ENCODE data around the gene INHBA. TPM values are rescaled to one million over a fixed set of nuclear protein-coding genes. Genes with fewer than 3 reads are reported as not detected.
A peak's percentile ranks its signal among the peaks of the same experiment; 100 is the strongest.

Gene INHBA
- total and polyA plus RNA-seq, 2 donors (not counting 3 experiments of a cell fraction or from before 2014, with no cell fraction given), result 22.9 to 23.2 TPM

DNA sequence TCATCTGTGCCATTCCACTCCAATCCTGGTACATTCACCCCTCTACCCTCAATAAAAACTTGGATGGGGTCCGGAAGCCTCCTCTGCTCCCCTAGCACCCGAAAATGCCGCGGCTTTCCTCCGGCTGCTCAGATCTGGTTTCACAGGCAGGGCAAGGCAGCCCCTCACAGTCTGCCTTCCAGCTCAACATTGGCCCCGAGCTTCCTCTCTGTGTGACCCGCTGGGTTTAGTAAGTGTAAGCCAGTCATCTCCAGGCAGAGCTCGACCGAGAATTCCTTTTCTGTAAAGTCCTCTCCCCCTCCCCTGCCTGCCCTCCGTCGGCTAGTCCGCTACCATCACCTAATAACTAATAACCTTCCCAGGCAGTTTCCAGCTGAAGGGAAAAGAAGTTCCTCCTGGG is 3.4 kb downstream of the INHBA start:
- dilution Hi-C loops (cut with MboI; ENCODE audit: extremely low pct_ligation_motif_present, low sequenced_read_pairs), result no loop called here
- no peaks in the 10 kb centered on the region for H4K20me1 ChIP-seq (replicated peaks; ENCODE audit: control insufficient read depth, extremely low read depth, insufficient read depth, low read length)

More for the DNA sequence above, 3.4 kb downstream of the INHBA start:
- no peaks in the 10 kb centered on the region for H3K9me3 ChIP-seq (replicated peaks; ENCODE audit: control insufficient read depth, insufficient read depth, low read length)
- H3K4me3 ChIP-seq (replicated peaks in 1 of 3; ENCODE audit: insufficient read depth in 1 of 3, low read depth in 1 of 3, low read length in 3 of 3), result peak overlapping the region; percentile 43 to 94 (median 75)
- FAIRE-seq, result peak; percentile 42
- TF ChIP-seq POLR2AphosphoS5 (IDR thresholded peaks at IDR 0.05; ENCODE audit: insufficient read depth, low read depth, low read length) (no peak), CTCF (IDR thresholded peaks at IDR 0.05; ENCODE audit: extremely low read depth in 1 of 2, insufficient read depth in 1 of 2, low read depth in 1 of 2, low read length in 2 of 2) (no peak), EZH2 (IDR thresholded peaks at IDR 0.05; ENCODE audit: borderline replicate concordance, low read depth, low read length, severe bottlenecking) (no peak), MYC (IDR thresholded peaks at IDR 0.05; ENCODE audit: low read depth, low read length) (no peak), FOS (IDR thresholded peaks at IDR 0.05; ENCODE audit: borderline replicate concordance, insufficient read depth, low read length) (no peak), GATA2 (IDR thresholded peaks at IDR 0.05; ENCODE audit: insufficient read depth, insufficient read length, low read depth, low read length) (no peak), POLR2A (IDR thresholded peaks at IDR 0.05; ENCODE audit: low read depth, low read length) (no peak), JUN (IDR thresholded peaks at IDR 0.05; ENCODE audit: borderline replicate concordance, insufficient read depth, insufficient read length, low read depth) (no peak)
- TF ChIP-seq, protein P1, sequence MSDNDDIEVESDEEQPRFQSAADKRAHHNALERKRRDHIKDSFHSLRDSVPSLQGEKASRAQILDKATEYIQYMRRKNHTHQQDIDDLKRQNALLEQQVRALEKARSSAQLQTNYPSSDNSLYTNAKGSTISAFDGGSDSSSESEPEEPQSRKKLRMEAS (IDR thresholded peaks at IDR 0.05; ENCODE audit: insufficient read depth, insufficient read length), result no peak
- H3K4me2 ChIP-seq (ENCODE audit: insufficient read depth, low read length), result peak overlapping the region; percentile 85
- TSS peak; percentile 12 for BruUV-seq (replicated peaks)
- CTCF ChIA-PET, result interaction anchor here (0.6 to 2.3 kb wide), 10 partner anchors 9 to 1466 kb away, joined by 3 to 13 read pairs (median 4); no protein-coding TSS in a partner anchor
- H3K4me1 ChIP-seq (ENCODE audit: control insufficient read depth, extremely low read depth, insufficient read depth, low read length), result peaks cover 44% of the 10 kb centered on the region
- DNase-seq (ENCODE audit: low read depth, low spot score), result peak; percentile 63
- H3K9me1 ChIP-seq (replicated peaks; ENCODE audit: control insufficient read depth, extremely low read depth, insufficient read depth, low read length), result no peaks in the 10 kb centered on the region
- H3K27me3 ChIP-seq (ENCODE audit: control insufficient read depth in 2 of 2, insufficient read depth in 2 of 2, low read length in 2 of 2), result no peaks in the 10 kb centered on the region
- H3K79me2 ChIP-seq (ENCODE audit: control insufficient read depth, insufficient read depth, low read length), result peaks cover 53% of the 10 kb centered on the region
- no peaks in the 10 kb centered on the region for H3K36me3 ChIP-seq (ENCODE audit: control insufficient read depth in 2 of 2, extremely low read depth in 1 of 2, insufficient read depth in 2 of 2, low read length in 2 of 2)
- peak overlapping the region; percentile 97 for H3K9ac ChIP-seq (replicated peaks; ENCODE audit: extremely low read depth, insufficient read depth, low read length)
- intact Hi-C loops (cut with micrococcal nuclease), result loop anchor here (5.0 to 10.0 kb wide), 3 partner anchors 305 to 462 kb away; no protein-coding TSS in a partner anchor
- POLR2A ChIA-PET, result no interaction called here
- H2AFZ ChIP-seq (ENCODE audit: low read depth, low read length), result peak overlapping the region; percentile 43
- H3K27ac ChIP-seq (ENCODE audit: insufficient read depth, low read depth, low read length), result peak overlapping the region; percentile 98
